Transverse colon (tissue), 4 donors: ENCODE measurements around the gene PAX5.

Experiments
- POLR2A ChIP-seq: fragments of 450-650 bp; IDR thresholded peaks from one replicate; pipeline ENCODE4 v1.6.1; 2016; ENCODE audit warnings: antibody characterized with exemption, mild to moderate bottlenecking, moderate library complexity
- POLR2AphosphoS5 ChIP-seq, 3 donors: sonication (generic); formaldehyde crosslinking; IDR thresholded peaks; one replicate each; pipeline ENCODE4 v1.6.1; 2016; ENCODE audit warnings: antibody characterized with exemption in 3 of 3
- TF ChIP-seq, protein P1 (sequence below), 5 experiments: fragments of 200-600 bp in 3 of 5; fragments of 450-650 bp in 2 of 5; sonication (generic) in 3 of 5; IDR thresholded peaks; 1 replicate in 2 of 5; 2 replicates in 3 of 5; pipeline ENCODE4 v1.5.1; 2016 to 2017; ENCODE audit warnings: antibody characterized with exemption in 5 of 5, inconsistent platforms in 3 of 5, mild to moderate bottlenecking in 2 of 5, moderate library complexity in 1 of 5

GRCh38 chr9:37017546-37017945, 16.5 kb downstream of the PAX5 start:
- TF ChIP-seq, protein P1, sequence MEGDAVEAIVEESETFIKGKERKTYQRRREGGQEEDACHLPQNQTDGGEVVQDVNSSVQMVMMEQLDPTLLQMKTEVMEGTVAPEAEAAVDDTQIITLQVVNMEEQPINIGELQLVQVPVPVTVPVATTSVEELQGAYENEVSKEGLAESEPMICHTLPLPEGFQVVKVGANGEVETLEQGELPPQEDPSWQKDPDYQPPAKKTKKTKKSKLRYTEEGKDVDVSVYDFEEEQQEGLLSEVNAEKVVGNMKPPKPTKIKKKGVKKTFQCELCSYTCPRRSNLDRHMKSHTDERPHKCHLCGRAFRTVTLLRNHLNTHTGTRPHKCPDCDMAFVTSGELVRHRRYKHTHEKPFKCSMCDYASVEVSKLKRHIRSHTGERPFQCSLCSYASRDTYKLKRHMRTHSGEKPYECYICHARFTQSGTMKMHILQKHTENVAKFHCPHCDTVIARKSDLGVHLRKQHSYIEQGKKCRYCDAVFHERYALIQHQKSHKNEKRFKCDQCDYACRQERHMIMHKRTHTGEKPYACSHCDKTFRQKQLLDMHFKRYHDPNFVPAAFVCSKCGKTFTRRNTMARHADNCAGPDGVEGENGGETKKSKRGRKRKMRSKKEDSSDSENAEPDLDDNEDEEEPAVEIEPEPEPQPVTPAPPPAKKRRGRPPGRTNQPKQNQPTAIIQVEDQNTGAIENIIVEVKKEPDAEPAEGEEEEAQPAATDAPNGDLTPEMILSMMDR (IDR thresholded peaks at IDR 0.05): no peak
- TF ChIP-seq POLR2A (no peak), POLR2AphosphoS5 (IDR thresholded peaks at IDR 0.05) (no peak)
